HepG2 (cell line): ENCODE results near the gene TRAPPC10. TPM values are rescaled to one million over a fixed set of nuclear protein-coding genes. Genes with fewer than 3 reads are reported as not detected.
"Not testable (repeated sequence)": the region's sequence is repeated elsewhere in the genome, so short reads cannot be mapped to it uniquely, and the experiment has no call there.

Experiments
- ATAC-seq: fragments of 200-7000 bp; cut with Tn5 transposase; 3 replicates; pipeline ENCODE4 v1.9.1; 2020; ENCODE audit warnings: mild to moderate bottlenecking, moderate library complexity
- BruUV-seq: library from RNA; stranded (reverse); fragments of 400-500 nt; replicated peaks from 2 replicates; lab custom pipeline; 2021; lab: Mats Ljungman, UMichigan
- CTCF ChIA-PET: fragments of 300-600 bp; formaldehyde crosslinking; extraction: SDS; loops from one replicate; lab custom pipeline; 2021; ENCODE audit warnings: low total read pairs, inconsistent platforms, low intra/inter-chr PET ratio; lab: Yijun Ruan, JAX
- POLR2A ChIA-PET: fragments of 350-600 bp; sonication (Branson Sonifier 250); formaldehyde crosslinking; loops from one replicate; lab custom pipeline; 2020; ENCODE audit warnings: antibody characterized with exemption, inconsistent platforms; lab: Yijun Ruan, JAX
- DNase-seq: peaks from one replicate; pipeline ENCODE4 v3.0.0-alpha.2; 2015; ENCODE audit warnings: low spot score
- FAIRE-seq: peaks from 3 replicates; lab custom pipeline; 2011; peaks lifted over from hg19 to GRCh38; lab: Jason Lieb, UNC
- H2AFZ ChIP-seq: one replicate; pipeline ENCODE4 v1.6.1; 2011; ENCODE audit warnings: low read length, inconsistent platforms
- H3K27ac ChIP-seq: fragments of 300-600 bp; 3 replicates; pipeline ENCODE4 v1.8.0; 2011; ENCODE audit warnings: mixed run types, mild to moderate bottlenecking, mixed read lengths, low read length, inconsistent platforms; ENCODE audit not compliant: insufficient read depth; ENCODE audit errors: extremely low read length
- H3K27me3 ChIP-seq, 2 experiments: fragments of 200-600 bp in 1 of 2; 2 replicates in 1 of 2; 3 replicates in 1 of 2; pipeline versions ENCODE4 v1.6.0 to v1.8.0; 2011; ENCODE audit warnings: low read length in 2 of 2, mild to moderate bottlenecking in 2 of 2, moderate library complexity in 2 of 2, inconsistent platforms in 1 of 2; ENCODE audit not compliant: insufficient read depth in 2 of 2, control insufficient read depth in 1 of 2
- H3K36me3 ChIP-seq, 2 experiments: fragments of 200-600 bp in 1 of 2; replicated peaks in 1 of 2; 2 replicates in 1 of 2; 3 replicates in 1 of 2; pipeline versions ENCODE4 v1.5.1 to v1.8.0; 2011; ENCODE audit warnings: low read length in 2 of 2, inconsistent platforms in 1 of 2; ENCODE audit not compliant: insufficient read depth in 2 of 2, control insufficient read depth in 1 of 2
- H3K4me1 ChIP-seq: 2 replicates; pipeline ENCODE4 v1.5.1; 2012; ENCODE audit warnings: low read length, inconsistent platforms; ENCODE audit not compliant: insufficient read depth
- H3K4me2 ChIP-seq: 2 replicates; pipeline ENCODE4 v1.6.0; 2011; ENCODE audit warnings: low read depth, low read length, inconsistent platforms
- H3K4me3 ChIP-seq, 3 experiments: fragments of 200-600 bp in 1 of 3; sonication (generic), shearing (Covaris generic) in 1 of 3; replicated peaks in 1 of 3; 2 replicates each; pipeline ENCODE4 v1.5.1; 2011 to 2016; ENCODE audit warnings: low read length in 3 of 3, inconsistent platforms in 2 of 3, low read depth in 2 of 3, mild to moderate bottlenecking in 2 of 3, control low read depth in 1 of 3, mixed read lengths in 1 of 3; ENCODE audit not compliant: insufficient read depth in 1 of 3
- H3K79me2 ChIP-seq: one replicate; pipeline ENCODE4 v1.6.1; 2011; ENCODE audit warnings: low read length, inconsistent platforms; ENCODE audit not compliant: insufficient read depth
- H3K9ac ChIP-seq: 2 replicates; pipeline ENCODE4 v1.6.0; 2011; ENCODE audit warnings: mild to moderate bottlenecking, low read depth, low read length, inconsistent platforms; ENCODE audit not compliant: insufficient read depth
- H3K9me3 ChIP-seq: 2 replicates; pipeline ENCODE4 v1.5.1; 2012; ENCODE audit warnings: mild to moderate bottlenecking, low read length
- H4K20me1 ChIP-seq: 2 replicates; pipeline ENCODE4 v1.6.0; 2011; ENCODE audit warnings: inconsistent platforms, mild to moderate bottlenecking, low read length, moderate library complexity; ENCODE audit not compliant: insufficient read depth
- WGBS: methylation state at CpG from one replicate; pipeline ENCODE4 v1.1.6; 2017; ENCODE audit warnings: low lambda C conversion rate; 5-methylcytosine and 5-hydroxymethylcytosine counted together
- in situ Hi-C: cut with HindIII; loops from 2 replicates; pipeline ENCODE4 v1.10.0; 2017; ENCODE audit warnings: low pct_unique_long_range_greater_than_20kb; ENCODE audit not compliant: extremely low pct_ligation_motif_present
- intact Hi-C: fragments of 100-400 bp; cut with micrococcal nuclease; formaldehyde crosslinking; loops from one replicate; pipeline ENCODE4 v1.10.0; 2022; ENCODE audit not compliant: unreplicated experiment
- polyA plus RNA-seq, 8 experiments: library from polyadenylated mRNA; depleted of rRNA in 3 of 8; stranded (reverse) in 7 of 8; unstranded in 1 of 8; fragments of >200 nt; fragmentation: Illumina TruSeq in 4 of 8; extraction: Trizol in 4 of 8; gene quantifications; 2 replicates each; pipeline versions ENCODE4 v1.2.1 to v1.2.3, GENCODE V29; 2011 to 2016; ENCODE audit warnings: low read depth in 4 of 8, missing spikeins in 1 of 8, mixed read lengths in 1 of 8; ENCODE audit not compliant: insufficient read depth in 1 of 8
- total RNA-seq, 5 experiments: library from RNA; depleted of rRNA; stranded (reverse); fragments of >200 nt; fragmentation: Illumina TruSeq; extraction: Trizol; gene quantifications; 2 replicates each; pipeline ENCODE4 v1.2.3, GENCODE V29; 2016; ENCODE audit warnings: low read depth in 1 of 5

Gene TRAPPC10
- total and polyA plus RNA-seq, 2 of the 13 experiments (the other 11 are each of a cell fraction or from before 2014, with no cell fraction given), result 10.6 to 16.5 TPM

DNA sequence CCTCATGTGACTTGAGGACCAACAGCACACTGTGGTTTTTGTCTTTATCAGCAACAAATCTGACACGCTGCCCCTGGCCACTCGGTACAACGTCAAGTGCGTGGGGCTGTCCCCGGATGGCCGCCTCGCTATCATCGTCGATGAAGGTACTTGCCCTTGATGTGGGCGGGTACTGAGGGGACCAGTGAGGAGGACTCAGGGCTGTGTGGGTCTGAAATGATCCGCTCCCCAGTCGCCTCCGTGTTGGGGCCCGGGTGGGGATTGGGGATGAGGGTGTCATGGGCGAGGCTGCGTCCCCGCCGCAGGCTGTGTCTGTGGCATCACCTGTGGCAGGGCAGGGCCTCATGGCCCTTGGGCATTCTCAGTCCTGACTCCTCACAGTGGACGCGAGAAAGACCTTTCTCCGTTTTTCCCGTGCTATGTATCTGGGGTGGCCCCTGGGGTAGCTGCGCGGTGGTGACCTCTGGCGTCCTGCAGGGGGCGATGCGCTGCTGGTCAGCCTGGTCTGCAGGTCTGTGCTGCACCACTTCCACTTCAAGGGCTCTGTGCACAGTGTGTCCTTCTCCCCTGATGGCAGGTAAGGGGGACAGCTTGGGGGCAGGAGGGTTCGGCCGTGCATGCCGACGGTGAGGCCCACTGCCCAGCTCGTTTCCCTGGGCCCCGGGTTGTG, 101.7 kb downstream of the TRAPPC10 start:
- H2AFZ ChIP-seq, CTCF ChIA-PET: not testable (repeated sequence)

DNA sequence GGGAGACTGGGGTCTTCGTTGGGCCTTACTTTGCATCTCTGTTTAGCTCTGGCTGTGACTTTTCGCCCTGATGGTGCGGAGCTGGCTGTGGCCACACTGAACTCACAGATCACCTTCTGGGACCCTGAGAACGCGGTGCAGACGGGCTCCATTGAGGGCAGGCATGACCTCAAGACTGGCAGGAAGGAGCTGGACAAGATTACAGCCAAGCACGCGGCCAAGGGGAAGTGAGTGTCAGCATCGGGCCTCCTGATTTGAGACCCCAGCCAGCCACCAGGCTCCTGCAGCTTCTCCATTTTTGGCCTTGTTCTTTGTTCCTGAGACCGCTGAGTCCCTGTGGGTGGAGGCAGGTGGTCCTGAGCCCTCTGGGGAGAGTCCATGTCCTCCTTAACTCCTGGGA, 110.0 kb downstream of the TRAPPC10 start:
- ATAC-seq, H4K20me1 ChIP-seq, H3K27me3 ChIP-seq, intact Hi-C loops, H3K9me3 ChIP-seq, H3K36me3 ChIP-seq, POLR2A ChIA-PET, DNase-seq, H3K4me1 ChIP-seq, in situ Hi-C loops, CTCF ChIA-PET, H3K9ac ChIP-seq, H3K79me2 ChIP-seq, BruUV-seq, FAIRE-seq, H2AFZ ChIP-seq, H3K4me2 ChIP-seq, H3K27ac ChIP-seq, H3K4me3 ChIP-seq: not testable (repeated sequence)
- no CpG with 5 or more reads among the region's 10 CpGs for WGBS

More for the DNA sequence above, 101.7 kb downstream of the TRAPPC10 start:
- H3K79me2 ChIP-seq, DNase-seq, in situ Hi-C loops, H3K27ac ChIP-seq, BruUV-seq, intact Hi-C loops, H3K27me3 ChIP-seq, H4K20me1 ChIP-seq, FAIRE-seq, H3K9ac ChIP-seq, POLR2A ChIA-PET, H3K4me1 ChIP-seq, H3K9me3 ChIP-seq, H3K4me2 ChIP-seq, H3K4me3 ChIP-seq, H3K36me3 ChIP-seq: not testable (repeated sequence)
- ATAC-seq, result peak; percentile 67
- WGBS, result no CpG with 5 or more reads among the region's 33 CpGs

GRCh38 chr21:44127827-44128226, 115.7 kb downstream of the TRAPPC10 start:
- ATAC-seq, in situ Hi-C loops, FAIRE-seq: not testable (repeated sequence)

More at GRCh38 chr21:44127827-44128226, 115.7 kb downstream of the TRAPPC10 start:
- H3K36me3 ChIP-seq, H2AFZ ChIP-seq, H3K4me3 ChIP-seq, H3K4me2 ChIP-seq, H3K79me2 ChIP-seq, H3K27me3 ChIP-seq, BruUV-seq, POLR2A ChIA-PET, H3K9ac ChIP-seq, H4K20me1 ChIP-seq, DNase-seq, H3K9me3 ChIP-seq, intact Hi-C loops, H3K27ac ChIP-seq, H3K4me1 ChIP-seq, CTCF ChIA-PET: not testable (repeated sequence)
- no CpG with 5 or more reads among the region's 19 CpGs for WGBS
